Prostate gland (tissue), 2 donors: ENCODE results near the gene KITLG. TPM values are rescaled to one million over a fixed set of nuclear protein-coding genes. Genes with fewer than 3 reads are reported as not detected.

ENCODE experiments used
- DNase-seq: peaks from one replicate; pipeline ENCODE4 v3.0.0-alpha.2; 2019; ENCODE audit warnings: low spot score
- H3K27ac ChIP-seq, 2 donors: fragments of 200-600 bp; sonication (generic); 2 replicates each; pipeline ENCODE4 v1.5.1; 2017 to 2019
- H3K27me3 ChIP-seq: fragments of 200-600 bp; sonication (generic); replicated peaks from 2 replicates; pipeline ENCODE4 v1.5.1; 2019; ENCODE audit not compliant: insufficient read depth
- H3K36me3 ChIP-seq, 2 donors: fragments of 200-600 bp; sonication (generic); 1 replicate in 1 of 2; 2 replicates in 1 of 2; pipeline versions ENCODE4 v1.5.1 to v1.8.1; 2017 to 2019
- H3K4me1 ChIP-seq: fragments of 200-600 bp; sonication (generic); replicated peaks from 2 replicates; pipeline ENCODE4 v1.5.1; 2019
- H3K4me3 ChIP-seq, 2 donors: fragments of 200-600 bp; sonication (generic); 2 replicates each; pipeline ENCODE4 v1.5.1; 2017 to 2019
- H3K9me3 ChIP-seq: fragments of 200-600 bp; sonication (generic); 2 replicates; pipeline ENCODE4 v1.5.1; 2017
- POLR2A ChIP-seq: fragments of 450-650 bp; IDR thresholded peaks from one replicate; pipeline ENCODE4 v1.6.1; 2016; ENCODE audit warnings: antibody characterized with exemption, mild to moderate bottlenecking
- POLR2AphosphoS5 ChIP-seq: sonication (generic); formaldehyde crosslinking; IDR thresholded peaks from one replicate; pipeline ENCODE4 v1.6.1; 2017; ENCODE audit warnings: antibody characterized with exemption
- WGBS: methylation state at CpG from one replicate; pipeline ENCODE4 v1.1.5; 2018; 5-methylcytosine and 5-hydroxymethylcytosine counted together
- intact Hi-C: fragments of 100-400 bp; cut with DNase I; formaldehyde crosslinking; loops from one replicate; pipeline ENCODE4 v1.14.2; 2022
- total RNA-seq, 2 donors: library from RNA; depleted of rRNA; stranded (reverse); fragments of >200 nt; gene quantifications; one replicate each; pipeline ENCODE4 v1.1.0, GENCODE V29; 2016
- TF ChIP-seq, protein P1 (sequence below), 4 experiments: fragments of 200-600 bp in 2 of 4; fragments of 450-650 bp in 2 of 4; sonication (generic) in 2 of 4; IDR thresholded peaks; 1 replicate in 3 of 4; 2 replicates in 1 of 4; pipeline ENCODE4 v1.5.1; 2016 to 2019; ENCODE audit warnings: antibody characterized with exemption in 4 of 4, mild to moderate bottlenecking in 2 of 4, moderate library complexity in 2 of 4

The KITLG gene
- total RNA-seq, 2 donors from 2014 or later = 21.0 to 23.2 TPM

DNA sequence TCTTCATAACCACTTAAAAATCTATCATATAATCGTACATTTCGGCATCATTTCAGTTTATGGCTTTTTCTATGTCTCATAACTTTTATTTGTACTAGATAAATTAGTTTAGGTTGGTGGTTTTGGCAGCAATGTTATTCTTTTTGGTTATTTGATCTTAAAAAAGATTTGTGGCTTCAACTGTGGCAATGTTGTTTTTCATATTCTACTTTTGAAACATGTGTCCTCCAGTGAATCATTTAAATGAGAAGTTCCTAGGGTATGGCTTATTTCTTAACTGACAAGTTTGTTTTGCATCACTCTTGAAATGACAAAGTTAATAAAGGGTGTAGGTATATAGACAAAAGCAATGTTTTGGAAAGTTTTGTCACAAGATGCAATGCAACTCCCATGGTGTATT is 11.1 kb upstream of the KITLG start:
- intact Hi-C loops = no loop called here
- Histone ChIP-seq H3K27me3 (no peaks in the 10 kb centered on the region), H3K27ac (no peak overlapping the region), H3K36me3 (no peaks in the 10 kb centered on the region), H3K4me1 (no peaks in the 10 kb centered on the region), H3K4me3 (no peak overlapping the region), H3K9me3 (no peaks in the 10 kb centered on the region)
- no peak for DNase-seq
- TF ChIP-seq POLR2AphosphoS5 = no peak
- TF ChIP-seq, protein P1, sequence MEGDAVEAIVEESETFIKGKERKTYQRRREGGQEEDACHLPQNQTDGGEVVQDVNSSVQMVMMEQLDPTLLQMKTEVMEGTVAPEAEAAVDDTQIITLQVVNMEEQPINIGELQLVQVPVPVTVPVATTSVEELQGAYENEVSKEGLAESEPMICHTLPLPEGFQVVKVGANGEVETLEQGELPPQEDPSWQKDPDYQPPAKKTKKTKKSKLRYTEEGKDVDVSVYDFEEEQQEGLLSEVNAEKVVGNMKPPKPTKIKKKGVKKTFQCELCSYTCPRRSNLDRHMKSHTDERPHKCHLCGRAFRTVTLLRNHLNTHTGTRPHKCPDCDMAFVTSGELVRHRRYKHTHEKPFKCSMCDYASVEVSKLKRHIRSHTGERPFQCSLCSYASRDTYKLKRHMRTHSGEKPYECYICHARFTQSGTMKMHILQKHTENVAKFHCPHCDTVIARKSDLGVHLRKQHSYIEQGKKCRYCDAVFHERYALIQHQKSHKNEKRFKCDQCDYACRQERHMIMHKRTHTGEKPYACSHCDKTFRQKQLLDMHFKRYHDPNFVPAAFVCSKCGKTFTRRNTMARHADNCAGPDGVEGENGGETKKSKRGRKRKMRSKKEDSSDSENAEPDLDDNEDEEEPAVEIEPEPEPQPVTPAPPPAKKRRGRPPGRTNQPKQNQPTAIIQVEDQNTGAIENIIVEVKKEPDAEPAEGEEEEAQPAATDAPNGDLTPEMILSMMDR (IDR thresholded peaks at IDR 0.05) = no peak
- no peak for TF ChIP-seq POLR2A
- 50% methylated on average over 2 of the region's 2 CpGs for WGBS

DNA sequence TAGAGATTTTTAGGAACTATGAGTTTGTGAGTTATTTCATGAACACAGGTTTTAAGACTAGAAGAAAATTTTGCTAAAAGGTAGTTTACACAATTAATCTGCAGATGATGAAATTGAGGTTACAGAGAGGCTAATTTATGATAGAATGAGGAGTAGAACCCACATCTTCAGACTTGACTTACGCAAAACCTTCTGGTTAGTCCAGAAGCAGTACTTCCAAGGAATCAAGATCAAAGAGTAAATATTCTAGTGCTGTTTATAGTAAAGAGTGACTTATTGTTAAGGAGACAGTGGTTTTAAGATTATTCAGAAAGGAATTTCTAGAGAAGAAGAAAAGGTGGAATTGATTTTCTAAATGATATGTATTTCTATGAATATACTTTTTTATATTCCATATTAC is 10.6 kb upstream of the KITLG start:
- TF ChIP-seq, protein P1 (IDR thresholded peaks at IDR 0.05) = no peak
- TF ChIP-seq POLR2AphosphoS5 = no peak
- no peak for TF ChIP-seq POLR2A
- no peaks in the 10 kb centered on the region for H3K27me3 ChIP-seq
- H3K27ac ChIP-seq = no peak overlapping the region
- 97% methylated on average over 1 of the region's 1 CpG for WGBS
- H3K4me1 ChIP-seq = no peaks in the 10 kb centered on the region
- H3K4me3 ChIP-seq = no peak overlapping the region
- no peaks in the 10 kb centered on the region for H3K9me3 ChIP-seq
- no peaks in the 10 kb centered on the region for H3K36me3 ChIP-seq
- DNase-seq = no peak
- intact Hi-C loops = no loop called here

DNA sequence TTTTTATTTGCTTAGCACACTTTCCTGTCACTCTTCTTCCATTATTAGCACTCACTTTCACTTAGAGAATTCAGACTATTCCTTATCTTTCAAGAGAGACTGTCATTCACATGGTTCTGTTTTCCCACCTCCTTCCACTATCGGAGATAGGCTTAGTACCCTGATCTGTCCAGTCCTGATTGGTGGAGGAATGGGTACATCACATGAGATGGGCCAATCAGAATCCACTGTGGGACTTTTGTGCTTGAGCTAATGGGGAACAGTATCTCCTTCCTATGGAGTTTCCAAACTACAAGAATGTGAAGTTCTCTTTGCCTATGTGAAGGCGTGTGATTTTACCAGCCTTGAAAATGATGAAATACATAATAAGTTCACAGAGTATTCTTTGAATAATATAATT is 4.8 kb upstream of the KITLG start:
- Histone ChIP-seq H3K36me3 (no peaks in the 10 kb centered on the region), H3K4me3 (no peak overlapping the region), H3K27ac (no peak overlapping the region), H3K9me3 (no peaks in the 10 kb centered on the region), H3K4me1 (no peaks in the 10 kb centered on the region), H3K27me3 (no peaks in the 10 kb centered on the region)
- intact Hi-C loops = loop anchor here (10.0 kb wide), 1 partner anchor 250 kb away; no protein-coding TSS in a partner anchor
- 100% methylated on average over 2 of the region's 2 CpGs for WGBS
- TF ChIP-seq, protein P1 (IDR thresholded peaks at IDR 0.05) = no peak
- no peak for TF ChIP-seq POLR2A
- TF ChIP-seq POLR2AphosphoS5 = no peak
- DNase-seq = no peak

DNA sequence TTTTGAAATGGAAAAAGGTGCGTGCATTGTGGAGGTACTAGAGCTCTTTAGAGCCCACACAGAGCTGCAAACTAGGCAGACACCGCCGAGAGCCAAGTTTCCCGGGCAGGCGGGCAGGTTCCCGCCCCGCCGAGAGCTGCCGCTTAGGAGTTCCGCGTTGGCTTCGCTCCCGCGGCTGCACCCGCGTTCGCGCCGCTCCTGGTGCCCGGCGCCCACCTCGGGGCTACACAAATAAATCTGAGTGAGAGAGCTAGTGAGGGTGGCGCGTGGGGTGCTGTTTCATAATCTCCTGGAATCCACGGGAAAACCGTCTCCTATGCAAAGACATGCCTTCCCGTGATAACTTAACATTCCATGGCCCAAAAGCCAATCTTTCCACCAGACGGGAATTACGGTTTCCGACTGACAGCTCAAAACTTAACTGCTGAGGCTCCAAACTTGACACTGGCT is 645 bp downstream of the KITLG start:
- Histone ChIP-seq H3K27ac (peak overlapping the region; percentile 66 to 74), H3K9me3 (no peaks in the 10 kb centered on the region), H3K27me3 (no peaks in the 10 kb centered on the region), H3K4me3 (peak overlapping the region; percentile 48 to 51), H3K36me3 (no peaks in the 10 kb centered on the region), H3K4me1 (no peaks in the 10 kb centered on the region)
- peak; percentile 61 for DNase-seq
- intact Hi-C loops = loop anchor here (2.0 to 10.0 kb wide), 4 partner anchors 255 to 427 kb away; no protein-coding TSS in a partner anchor
- TF ChIP-seq POLR2AphosphoS5 = no peak
- TF ChIP-seq POLR2A = no peak
- TF ChIP-seq, protein P1 (IDR thresholded peaks at IDR 0.05) = no peak
- under 1% methylated on average over 30 of the region's 30 CpGs for WGBS

DNA sequence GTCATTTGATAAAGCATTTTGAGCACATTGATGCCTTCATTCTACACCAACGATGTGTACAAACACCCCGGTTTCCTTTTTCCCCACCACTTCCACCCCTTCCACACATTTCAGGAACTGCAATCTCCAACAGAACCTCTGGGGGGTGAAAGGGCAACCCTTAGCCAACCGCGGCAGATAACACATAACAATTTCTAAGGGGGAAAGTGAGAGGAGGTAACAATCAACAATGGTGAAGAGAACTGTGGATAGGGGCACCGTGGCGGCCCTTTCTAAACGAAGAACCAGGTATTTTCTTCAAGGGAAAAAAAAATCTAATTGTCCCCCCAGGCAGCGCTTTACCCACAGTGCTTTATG is 1.1 kb downstream of the KITLG start:
- Histone ChIP-seq H3K4me3 (peak overlapping the region; percentile 48 to 51), H3K4me1 (no peaks in the 10 kb centered on the region), H3K27ac (peak overlapping the region; percentile 66 to 74), H3K9me3 (no peaks in the 10 kb centered on the region), H3K27me3 (no peaks in the 10 kb centered on the region), H3K36me3 (no peaks in the 10 kb centered on the region)
- intact Hi-C loops = loop anchor here (5.0 to 10.0 kb wide), 2 partner anchors 314 to 427 kb away; no protein-coding TSS in a partner anchor
- TF ChIP-seq POLR2A = no peak
- TF ChIP-seq, protein P1 (IDR thresholded peaks at IDR 0.05) = peak in 2 of 4 experiments; percentile 22 to 47
- no peak for DNase-seq
- whole genome bisulfite sequencing = 2% methylated on average over 8 of the region's 8 CpGs
